Panc1 (cell line): ENCODE measurements around the gene MET. TPM values are rescaled to one million over a fixed set of nuclear protein-coding genes. Genes with fewer than 3 reads are reported as not detected.

ENCODE experiments used
- ATAC-seq: fragments of 200-7000 bp; cut with Tn5 transposase; 2 replicates; pipeline ENCODE4 v1.9.1; 2020; ENCODE audit warnings: mild to moderate bottlenecking, moderate library complexity
- BruUV-seq: library from RNA; stranded (reverse); fragments of 400-500 nt; replicated peaks from 2 replicates; lab custom pipeline; 2021; lab: Mats Ljungman, UMichigan
- CTCF ChIA-PET: fragments of 300-600 bp; sonication (Branson Sonifier 250); formaldehyde crosslinking; loops from one replicate; lab custom pipeline; 2022; ENCODE audit warnings: antibody characterized with exemption; lab: Charles Lee
- POLR2A ChIA-PET: fragments of 300-600 bp; sonication (Branson Sonifier 250); formaldehyde crosslinking; loops from one replicate; lab custom pipeline; 2022; ENCODE audit warnings: antibody characterized with exemption; lab: Charles Lee
- DNase-seq: peaks from one replicate; pipeline ENCODE4 v3.0.0-alpha.2; 2010; ENCODE audit warnings: low read depth, low spot score
- H3K27ac ChIP-seq: 2 replicates; pipeline ENCODE4 v1.5.1; 2011; ENCODE audit warnings: mild to moderate bottlenecking, low read length, inconsistent platforms
- H3K27me3 ChIP-seq: fragments of 200-500 bp; sonication (Bioruptor generic); 2 replicates; pipeline ENCODE4 v1.6.0; 2014; ENCODE audit warnings: low read length, inconsistent platforms; ENCODE audit not compliant: control insufficient read depth, insufficient read depth
- H3K36me3 ChIP-seq: fragments of 200-500 bp; sonication (Bioruptor generic); 2 replicates; pipeline ENCODE4 v1.5.1; 2014; ENCODE audit warnings: inconsistent platforms, mild to moderate bottlenecking, low read length, moderate library complexity; ENCODE audit not compliant: control insufficient read depth, insufficient read depth
- H3K4me1 ChIP-seq: 2 replicates; pipeline ENCODE4 v1.5.1; 2011; ENCODE audit warnings: inconsistent platforms, mild to moderate bottlenecking, low read length, moderate library complexity; ENCODE audit not compliant: control insufficient read depth, insufficient read depth
- H3K4me3 ChIP-seq, 2 experiments: 2 replicates each; pipeline ENCODE4 v1.5.1; 2011 to 2012; ENCODE audit warnings: low read depth in 2 of 2, low read length in 2 of 2, mild to moderate bottlenecking in 2 of 2, inconsistent platforms in 1 of 2, moderate library complexity in 1 of 2
- H3K9me3 ChIP-seq: fragments of 200-500 bp; sonication (Bioruptor generic); 2 replicates; pipeline ENCODE4 v1.5.1; 2014; ENCODE audit warnings: low read depth, mild to moderate bottlenecking, inconsistent platforms, low read length, moderate library complexity; ENCODE audit not compliant: control insufficient read depth, insufficient read depth
- POLR2AphosphoS5 ChIP-seq: IDR thresholded peaks from 2 replicates; pipeline ENCODE4 v1.6.1; 2012; ENCODE audit warnings: mild to moderate bottlenecking, low read depth, low read length, moderate library complexity
- SIN3A ChIP-seq: IDR thresholded peaks from 2 replicates; pipeline ENCODE4 v1.6.1; 2012; ENCODE audit warnings: low read depth, mild to moderate bottlenecking, low read length, moderate library complexity, borderline replicate concordance; ENCODE audit not compliant: insufficient read depth
- TCF7L2 ChIP-seq: IDR thresholded peaks from 2 replicates; pipeline ENCODE4 v1.6.1; 2011; ENCODE audit warnings: mild to moderate bottlenecking, low read depth, low read length, inconsistent platforms
- in situ Hi-C: cut with HindIII; loops from 2 replicates; pipeline ENCODE4 v1.10.0; 2016; ENCODE audit warnings: low sequenced_read_pairs, low pct_unique_long_range_greater_than_20kb
- intact Hi-C: fragments of 100-400 bp; cut with micrococcal nuclease; formaldehyde crosslinking; loops from one replicate; pipeline ENCODE4 v1.10.0; 2022; ENCODE audit not compliant: unreplicated experiment
- total RNA-seq: library from RNA; stranded (reverse); gene quantifications from one replicate; pipeline ENCODE4 v1.2.1, GENCODE V29; 2021; ENCODE audit not compliant: unreplicated experiment
- TF ChIP-seq, protein P1 (sequence below), 2 experiments: IDR thresholded peaks; 2 replicates each; pipeline ENCODE4 v1.6.1; 2011 to 2012; ENCODE audit warnings: low read depth in 2 of 2, control low read depth in 1 of 2, low read length in 1 of 2, mild to moderate bottlenecking in 1 of 2, moderate library complexity in 1 of 2; ENCODE audit not compliant: insufficient read depth in 1 of 2
- TF ChIP-seq, protein P2 (sequence below): fragments of 450-650 bp; IDR thresholded peaks from 2 replicates; pipeline ENCODE4 v1.5.1; 2017; ENCODE audit warnings: mild to moderate bottlenecking

The MET gene
- total RNA-seq, 1 experiment from 2014 or later, result 103 TPM

DNA sequence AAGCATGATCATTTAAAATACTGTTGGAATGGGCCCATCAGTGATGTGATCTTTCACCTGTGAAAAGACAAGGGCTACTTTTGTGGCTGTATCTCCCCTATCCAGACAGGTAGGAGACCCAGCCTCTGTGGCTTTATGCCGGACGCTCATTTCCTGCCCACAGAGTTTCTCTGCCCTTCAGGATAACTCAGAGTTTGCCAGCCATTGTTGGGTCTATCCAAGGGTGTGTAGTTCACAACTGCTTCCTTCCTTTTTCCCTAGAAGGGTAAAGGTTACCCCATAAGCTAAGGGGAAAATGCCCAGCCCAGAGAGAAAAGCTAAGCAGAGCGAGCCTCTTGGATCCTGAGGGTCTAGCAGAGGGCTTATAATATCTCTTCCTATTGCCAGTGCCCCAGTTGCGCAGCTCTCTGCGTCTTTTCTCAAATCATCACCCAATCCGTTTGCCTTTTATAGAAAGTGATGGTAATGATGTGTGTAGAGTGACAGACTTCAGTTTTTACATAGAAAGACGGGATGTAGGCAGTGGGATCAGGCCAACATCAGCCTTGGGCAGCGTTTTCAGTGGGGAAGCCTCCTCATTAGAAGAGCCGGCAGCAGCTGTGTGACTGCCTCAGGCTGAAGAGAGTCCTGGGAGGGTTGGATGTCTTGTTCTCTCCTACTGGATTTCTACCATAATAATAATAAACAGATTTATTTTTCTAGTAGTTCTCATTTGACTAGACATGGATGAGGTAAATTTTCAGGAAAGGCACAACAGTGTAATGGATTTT, 80.5 kb downstream of the MET start:
- ChIA-PET CTCF (no interaction called here), POLR2A (no interaction called here)
- no peaks in the 10 kb centered on the region for H3K9me3 ChIP-seq
- TF ChIP-seq, protein P1, sequence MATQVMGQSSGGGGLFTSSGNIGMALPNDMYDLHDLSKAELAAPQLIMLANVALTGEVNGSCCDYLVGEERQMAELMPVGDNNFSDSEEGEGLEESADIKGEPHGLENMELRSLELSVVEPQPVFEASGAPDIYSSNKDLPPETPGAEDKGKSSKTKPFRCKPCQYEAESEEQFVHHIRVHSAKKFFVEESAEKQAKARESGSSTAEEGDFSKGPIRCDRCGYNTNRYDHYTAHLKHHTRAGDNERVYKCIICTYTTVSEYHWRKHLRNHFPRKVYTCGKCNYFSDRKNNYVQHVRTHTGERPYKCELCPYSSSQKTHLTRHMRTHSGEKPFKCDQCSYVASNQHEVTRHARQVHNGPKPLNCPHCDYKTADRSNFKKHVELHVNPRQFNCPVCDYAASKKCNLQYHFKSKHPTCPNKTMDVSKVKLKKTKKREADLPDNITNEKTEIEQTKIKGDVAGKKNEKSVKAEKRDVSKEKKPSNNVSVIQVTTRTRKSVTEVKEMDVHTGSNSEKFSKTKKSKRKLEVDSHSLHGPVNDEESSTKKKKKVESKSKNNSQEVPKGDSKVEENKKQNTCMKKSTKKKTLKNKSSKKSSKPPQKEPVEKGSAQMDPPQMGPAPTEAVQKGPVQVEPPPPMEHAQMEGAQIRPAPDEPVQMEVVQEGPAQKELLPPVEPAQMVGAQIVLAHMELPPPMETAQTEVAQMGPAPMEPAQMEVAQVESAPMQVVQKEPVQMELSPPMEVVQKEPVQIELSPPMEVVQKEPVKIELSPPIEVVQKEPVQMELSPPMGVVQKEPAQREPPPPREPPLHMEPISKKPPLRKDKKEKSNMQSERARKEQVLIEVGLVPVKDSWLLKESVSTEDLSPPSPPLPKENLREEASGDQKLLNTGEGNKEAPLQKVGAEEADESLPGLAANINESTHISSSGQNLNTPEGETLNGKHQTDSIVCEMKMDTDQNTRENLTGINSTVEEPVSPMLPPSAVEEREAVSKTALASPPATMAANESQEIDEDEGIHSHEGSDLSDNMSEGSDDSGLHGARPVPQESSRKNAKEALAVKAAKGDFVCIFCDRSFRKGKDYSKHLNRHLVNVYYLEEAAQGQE (IDR thresholded peaks at IDR 0.05; ENCODE audit: insufficient read depth in 1 of 2, low read depth in 2 of 2, low read length in 1 of 2), result no peak
- TF ChIP-seq, protein P2, sequence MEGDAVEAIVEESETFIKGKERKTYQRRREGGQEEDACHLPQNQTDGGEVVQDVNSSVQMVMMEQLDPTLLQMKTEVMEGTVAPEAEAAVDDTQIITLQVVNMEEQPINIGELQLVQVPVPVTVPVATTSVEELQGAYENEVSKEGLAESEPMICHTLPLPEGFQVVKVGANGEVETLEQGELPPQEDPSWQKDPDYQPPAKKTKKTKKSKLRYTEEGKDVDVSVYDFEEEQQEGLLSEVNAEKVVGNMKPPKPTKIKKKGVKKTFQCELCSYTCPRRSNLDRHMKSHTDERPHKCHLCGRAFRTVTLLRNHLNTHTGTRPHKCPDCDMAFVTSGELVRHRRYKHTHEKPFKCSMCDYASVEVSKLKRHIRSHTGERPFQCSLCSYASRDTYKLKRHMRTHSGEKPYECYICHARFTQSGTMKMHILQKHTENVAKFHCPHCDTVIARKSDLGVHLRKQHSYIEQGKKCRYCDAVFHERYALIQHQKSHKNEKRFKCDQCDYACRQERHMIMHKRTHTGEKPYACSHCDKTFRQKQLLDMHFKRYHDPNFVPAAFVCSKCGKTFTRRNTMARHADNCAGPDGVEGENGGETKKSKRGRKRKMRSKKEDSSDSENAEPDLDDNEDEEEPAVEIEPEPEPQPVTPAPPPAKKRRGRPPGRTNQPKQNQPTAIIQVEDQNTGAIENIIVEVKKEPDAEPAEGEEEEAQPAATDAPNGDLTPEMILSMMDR, result no peak
- TF ChIP-seq SIN3A (no peak), TCF7L2 (no peak), POLR2AphosphoS5 (no peak)
- DNase-seq (no peak), ATAC-seq (peak; percentile 48)
- in situ Hi-C loops (no loop called here), intact Hi-C loops (no loop called here)
- no peak overlapping the region for H3K27ac ChIP-seq
- peaks cover 5% of the 10 kb centered on the region; the same call in 1 of the 2 replicates for H3K36me3 ChIP-seq
- BruUV-seq, result no TSS peak
- no peaks in the 10 kb centered on the region for H3K27me3 ChIP-seq
- no peak overlapping the region for H3K4me3 ChIP-seq
- no peaks in the 10 kb centered on the region for H3K4me1 ChIP-seq

- CTCF ChIA-PET, result no interaction called here
- POLR2A ChIA-PET, result no interaction called here
- ATAC-seq (no peak), DNase-seq (no peak)
- in situ Hi-C loops, result no loop called here
- H3K4me3 ChIP-seq, result no peak overlapping the region
- H3K4me1 ChIP-seq, result no peaks in the 10 kb centered on the region
- intact Hi-C loops, result no loop called here
- H3K27me3 ChIP-seq, result no peaks in the 10 kb centered on the region
- H3K27ac ChIP-seq, result no peak overlapping the region
- no peak for TF ChIP-seq SIN3A
- TF ChIP-seq, protein P2, result no peak
- no peak for TF ChIP-seq POLR2AphosphoS5
- TF ChIP-seq, protein P1 (IDR thresholded peaks at IDR 0.05; ENCODE audit: insufficient read depth in 1 of 2, low read depth in 2 of 2, low read length in 1 of 2), result no peak
- TF ChIP-seq TCF7L2, result no peak
- H3K36me3 ChIP-seq, result peaks cover 11% of the 10 kb centered on the region
- H3K9me3 ChIP-seq, result no peaks in the 10 kb centered on the region
- no TSS peak for BruUV-seq
These were observed 81.1 kb downstream of the MET start for GRCh38 chr7:116753130-116753529.
